Neural progenitor cell (in vitro differentiated cells): Measurements from ENCODE around the gene LBR. TPM values are rescaled to one million over a fixed set of nuclear protein-coding genes. Genes with fewer than 3 reads are reported as not detected.

Experiments
- DNase-seq: peaks from one replicate; pipeline ENCODE4 v3.0.0-alpha.2; 2016; ENCODE audit warnings: low spot score
- H2AFZ ChIP-seq: fragments of 200-600 bp; sonication (generic); replicated peaks from 2 replicates; pipeline ENCODE4 v1.6.1; 2016; ENCODE audit warnings: antibody characterized with exemption
- H3F3A ChIP-seq: fragments of 200-600 bp; sonication (generic); 2 replicates; pipeline ENCODE4 v1.6.1; 2016; ENCODE audit warnings: antibody characterized with exemption, low read depth
- H3K27ac ChIP-seq: fragments of 200-600 bp; sonication (generic); 2 replicates; pipeline ENCODE4 v1.5.1; 2016; ENCODE audit warnings: mild to moderate bottlenecking
- H3K27me3 ChIP-seq: fragments of 200-600 bp; sonication (generic); 2 replicates; pipeline ENCODE4 v1.6.1; 2016; ENCODE audit warnings: mild to moderate bottlenecking, moderate library complexity
- H3K36me3 ChIP-seq: fragments of 200-600 bp; sonication (generic); 2 replicates; pipeline ENCODE4 v1.5.1; 2016
- H3K4me1 ChIP-seq: fragments of 200-600 bp; sonication (generic); 2 replicates; pipeline ENCODE4 v1.6.1; 2016; ENCODE audit warnings: mixed run types
- H3K4me2 ChIP-seq: fragments of 200-600 bp; sonication (generic); 2 replicates; pipeline ENCODE4 v1.6.1; 2016
- H3K4me3 ChIP-seq: fragments of 200-600 bp; sonication (generic); 2 replicates; pipeline ENCODE4 v1.5.1; 2016
- H3K79me2 ChIP-seq: fragments of 200-600 bp; sonication (generic); 2 replicates; pipeline ENCODE4 v1.6.1; 2016; ENCODE audit warnings: low read depth
- H3K9ac ChIP-seq: fragments of 200-600 bp; sonication (generic); 2 replicates; pipeline ENCODE4 v1.6.1; 2016
- H3K9me3 ChIP-seq: fragments of 200-600 bp; sonication (generic); 2 replicates; pipeline ENCODE4 v1.5.1; 2016; ENCODE audit warnings: low read depth
- H4K20me1 ChIP-seq: fragments of 200-600 bp; sonication (generic); 2 replicates; pipeline ENCODE4 v1.6.1; 2016; ENCODE audit warnings: low read depth
- H3K27ac Mint-ChIP-seq: 3 replicates; pipeline ENCODE4 v1.8.0; 2021; ENCODE audit warnings: mixed read lengths
- H3K27me3 Mint-ChIP-seq: 2 replicates; pipeline ENCODE4 v1.8.0; 2022; ENCODE audit warnings: low read depth, mild to moderate bottlenecking, inconsistent platforms, moderate library complexity, mixed read lengths; ENCODE audit not compliant: insufficient read depth
- H3K36me3 Mint-ChIP-seq: 3 replicates; pipeline ENCODE4 v1.8.0; 2021; ENCODE audit warnings: mixed read lengths
- H3K4me1 Mint-ChIP-seq: 3 replicates; pipeline ENCODE4 v1.8.0; 2021; ENCODE audit warnings: mixed read lengths
- H3K4me3 Mint-ChIP-seq: 3 replicates; pipeline ENCODE4 v1.8.0; 2021; ENCODE audit warnings: mild to moderate bottlenecking, moderate library complexity, mixed read lengths
- H3K9me3 Mint-ChIP-seq: 3 replicates; pipeline ENCODE4 v1.8.0; 2020; ENCODE audit warnings: mixed read lengths
- CTCF ChIP-seq: fragments of 200-600 bp; sonication (generic); IDR thresholded peaks from 2 replicates; pipeline ENCODE4 v1.5.1; 2017; ENCODE audit warnings: antibody characterized with exemption, mild to moderate bottlenecking
- EZH2 ChIP-seq: fragments of 200-600 bp; sonication (generic); IDR thresholded peaks from 2 replicates; pipeline ENCODE4 v1.6.1; 2017; ENCODE audit warnings: antibody characterized with exemption, mild to moderate bottlenecking, moderate library complexity
- EZH2phosphoT487 ChIP-seq: fragments of 200-600 bp; sonication (generic); IDR thresholded peaks from 2 replicates; pipeline ENCODE4 v1.6.1; 2017; ENCODE audit warnings: antibody characterized with exemption
- total RNA-seq: library from RNA; depleted of rRNA; stranded (reverse); fragments of >200 nt; gene quantifications from 2 replicates; pipeline ENCODE4 v1.2.3, GENCODE V29; 2015; ENCODE audit warnings: low replicate concordance

The LBR gene
- total RNA-seq, 1 donor from 2014 or later = 171 TPM

GRCh38 chr1:225466848-225467192 is 39.0 kb upstream of the LBR start:
- peaks cover 19% of the 10 kb centered on the region for H3F3A ChIP-seq
- no peak overlapping the region for H3K4me3 ChIP-seq
- no peak overlapping the region for H3K4me3 Mint-ChIP-seq
- H3K36me3 Mint-ChIP-seq = no peaks in the 10 kb centered on the region
- no peak overlapping the region for H3K4me2 ChIP-seq
- no peaks in the 10 kb centered on the region for H3K79me2 ChIP-seq
- H3K4me1 ChIP-seq = peaks cover 39% of the 10 kb centered on the region
- no peak for DNase-seq
- H3K27me3 ChIP-seq = no peaks in the 10 kb centered on the region
- no peaks in the 10 kb centered on the region for H3K9me3 ChIP-seq
- peaks cover 38% of the 10 kb centered on the region for H3K4me1 Mint-ChIP-seq
- no peak overlapping the region for H2AFZ ChIP-seq
- no peaks in the 10 kb centered on the region for H3K36me3 ChIP-seq
- H3K27me3 Mint-ChIP-seq = peaks cover 10% of the 10 kb centered on the region
- TF ChIP-seq CTCF (no peak), EZH2phosphoT487 (no peak), EZH2 (no peak)
- no peak overlapping the region for H3K27ac ChIP-seq
- H4K20me1 ChIP-seq = no peaks in the 10 kb centered on the region
- H3K9me3 Mint-ChIP-seq = no peaks in the 10 kb centered on the region
- no peak overlapping the region for H3K9ac ChIP-seq
- no peak overlapping the region for H3K27ac Mint-ChIP-seq

- Histone ChIP-seq H3K4me1 (peaks cover 39% of the 10 kb centered on the region), H3K4me3 (no peak overlapping the region), H3K9ac (no peak overlapping the region), H3K79me2 (no peaks in the 10 kb centered on the region), H2AFZ (no peak overlapping the region), H4K20me1 (no peaks in the 10 kb centered on the region), H3K27ac (no peak overlapping the region), H3F3A (peaks cover 19% of the 10 kb centered on the region), H3K27me3 (no peaks in the 10 kb centered on the region), H3K4me2 (peak overlapping the region; percentile 69), H3K9me3 (no peaks in the 10 kb centered on the region), H3K36me3 (no peaks in the 10 kb centered on the region)
- peak overlapping the region; percentile 37 for H3K27ac Mint-ChIP-seq
- H3K27me3 Mint-ChIP-seq = peaks cover 10% of the 10 kb centered on the region
- peaks cover 47% of the 10 kb centered on the region for H3K4me1 Mint-ChIP-seq
- H3K9me3 Mint-ChIP-seq = no peaks in the 10 kb centered on the region
- DNase-seq = no peak
- no peak for TF ChIP-seq CTCF
- H3K4me3 Mint-ChIP-seq = no peak overlapping the region
- H3K36me3 Mint-ChIP-seq = no peaks in the 10 kb centered on the region
Measured at GRCh38 chr1:225465793-225466517, 38.1 kb upstream of the LBR start.

GRCh38 chr1:225464851-225465792 is 37.3 kb upstream of the LBR start:
- Histone ChIP-seq H2AFZ (peak overlapping the region; percentile 61), H3K4me2 (peak overlapping the region; percentile 69), H3K4me3 (peak overlapping the region; percentile 16), H4K20me1 (no peaks in the 10 kb centered on the region), H3K27ac (peak overlapping the region; percentile 68), H3K36me3 (no peaks in the 10 kb centered on the region), H3F3A (peaks cover 19% of the 10 kb centered on the region), H3K9me3 (no peaks in the 10 kb centered on the region), H3K4me1 (peaks cover 42% of the 10 kb centered on the region), H3K27me3 (no peaks in the 10 kb centered on the region), H3K79me2 (no peaks in the 10 kb centered on the region), H3K9ac (no peak overlapping the region)
- no peaks in the 10 kb centered on the region for H3K36me3 Mint-ChIP-seq
- peaks cover 8% of the 10 kb centered on the region for H3K27me3 Mint-ChIP-seq
- peaks cover 51% of the 10 kb centered on the region for H3K4me1 Mint-ChIP-seq
- peak; percentile 86 for DNase-seq
- H3K4me3 Mint-ChIP-seq = no peak overlapping the region
- H3K9me3 Mint-ChIP-seq = no peaks in the 10 kb centered on the region
- peak overlapping the region; percentile 66 for H3K27ac Mint-ChIP-seq
- no peak for TF ChIP-seq EZH2phosphoT487
- TF ChIP-seq CTCF = no peak
- no peak for TF ChIP-seq EZH2
